ENCODE measurements around the gene CTIF.
"Not testable (repeated sequence)": the region's sequence is repeated elsewhere in the genome, so short reads cannot be mapped to it uniquely, and the experiment has no call there.

CTIF gene

GRCh38 chr18:48636436-48636835, 97.6 kb downstream of the CTIF start:
- Mint-ChIP-seq H3K4me1 (ENCODE audit: low read depth) (no peaks in the 10 kb centered on the region), H3K27ac (no peak overlapping the region), H3K4me3 (no peak overlapping the region), H3K27me3 (no peaks in the 10 kb centered on the region), H3K36me3 (ENCODE audit: low read depth) (no peaks in the 10 kb centered on the region), H3K9me3 (no peaks in the 10 kb centered on the region)

DNA sequence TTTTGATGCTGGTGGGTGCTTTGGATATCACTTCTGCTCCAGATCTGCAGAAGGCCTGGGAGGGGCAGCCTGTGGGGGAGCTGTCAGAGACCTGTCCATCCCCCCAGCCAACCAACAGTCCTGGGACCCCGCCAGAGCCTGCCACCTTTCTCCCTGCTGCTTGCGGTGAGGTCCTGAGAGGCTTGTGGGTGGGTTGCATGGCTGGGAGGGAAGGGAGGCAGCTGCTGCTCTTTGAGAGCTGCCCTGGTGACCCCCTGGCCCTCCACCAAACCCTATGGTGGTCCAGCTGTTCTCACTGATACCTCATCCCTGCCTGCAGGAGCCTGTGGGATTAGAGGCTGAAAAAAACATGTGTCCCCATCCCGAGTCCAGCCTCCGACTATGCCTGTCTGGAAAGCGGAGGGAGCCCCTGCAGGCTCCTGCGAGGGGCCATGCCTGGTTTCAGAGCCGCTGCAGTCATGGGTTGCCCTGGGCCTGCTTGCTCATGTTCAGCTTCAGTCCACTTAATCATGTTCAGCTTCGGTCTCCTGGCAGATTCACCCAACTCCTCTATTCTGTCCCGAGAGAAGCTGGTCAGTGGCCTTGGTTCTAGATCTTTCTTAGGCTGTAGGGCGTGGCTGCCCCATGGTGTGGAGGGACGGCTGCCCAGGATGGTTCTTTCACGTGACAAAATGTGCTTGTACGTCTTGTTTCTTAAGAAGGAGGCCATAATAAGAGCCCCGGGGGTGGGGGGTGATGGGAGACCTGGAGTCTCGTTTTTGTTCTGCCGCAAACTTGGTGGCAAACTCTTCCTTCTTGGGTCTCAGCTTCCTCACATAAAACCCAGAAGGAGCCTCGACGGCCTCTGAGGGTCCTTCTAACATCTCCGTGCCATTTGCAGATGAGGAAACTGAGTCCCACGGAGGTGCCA, 98.5 kb downstream of the CTIF start:
- no peaks in the 10 kb centered on the region for H3K9me3 Mint-ChIP-seq
- no peaks in the 10 kb centered on the region for H3K27me3 Mint-ChIP-seq

GRCh38 chr18:48638451-48638850, 99.6 kb downstream of the CTIF start:
- no peak overlapping the region for H3K4me3 Mint-ChIP-seq

More for the DNA sequence above, 98.5 kb downstream of the CTIF start:
- no peaks in the 10 kb centered on the region for H3K4me1 Mint-ChIP-seq (ENCODE audit: low read depth)
- H3K4me3 Mint-ChIP-seq, result no peak overlapping the region
- no peak overlapping the region for H3K27ac Mint-ChIP-seq
- H3K36me3 Mint-ChIP-seq (ENCODE audit: low read depth), result no peaks in the 10 kb centered on the region

DNA sequence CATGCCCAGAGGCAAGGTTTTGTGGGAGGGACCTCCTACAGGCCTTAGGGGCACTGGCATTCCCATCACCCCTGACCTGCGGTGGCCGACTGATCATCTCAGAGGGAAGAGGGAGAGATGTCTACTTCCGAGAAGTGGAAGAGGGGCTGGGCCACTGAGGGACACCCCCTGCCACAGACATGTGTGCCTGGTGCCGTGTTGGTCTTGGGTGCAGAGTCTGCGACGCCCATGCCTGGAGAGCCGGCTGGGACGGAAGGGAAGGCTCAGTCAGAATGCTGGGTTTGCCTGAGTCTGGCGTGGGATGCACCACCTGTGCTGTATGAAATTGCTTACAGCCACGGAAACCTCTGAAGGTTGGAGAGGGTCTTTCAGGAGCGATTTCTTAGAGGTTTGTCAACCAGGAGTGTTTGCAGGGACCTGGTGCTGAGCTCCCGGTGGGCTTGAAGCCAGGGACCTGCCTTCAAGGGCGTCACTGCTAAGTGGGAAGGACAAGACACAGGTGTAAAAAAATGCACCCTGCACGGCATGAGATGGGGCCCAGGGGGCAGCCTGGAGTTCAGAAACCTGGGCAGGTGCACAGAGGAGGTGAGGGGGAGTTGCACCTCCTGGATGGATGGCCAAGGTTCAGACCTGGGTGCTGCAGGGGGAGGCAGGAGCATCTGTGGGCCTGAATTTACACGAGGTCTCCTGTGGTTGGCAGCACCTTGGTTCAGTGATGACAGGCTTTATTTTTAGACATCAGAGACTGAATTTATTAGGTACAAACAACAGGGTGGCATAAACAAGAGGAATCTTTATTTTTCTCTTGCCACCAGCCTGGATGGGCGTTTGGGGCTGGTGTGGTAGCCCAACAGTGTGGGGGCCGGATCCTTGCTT, 100.3 kb downstream of the CTIF start:
- no peak overlapping the region for H3K4me3 Mint-ChIP-seq
- H3K4me1 Mint-ChIP-seq (ENCODE audit: low read depth), result no peaks in the 10 kb centered on the region
- H3K27ac Mint-ChIP-seq, result no peak overlapping the region
- H3K9me3 Mint-ChIP-seq, result no peaks in the 10 kb centered on the region
- no peaks in the 10 kb centered on the region for H3K36me3 Mint-ChIP-seq (ENCODE audit: low read depth)
- no peaks in the 10 kb centered on the region for H3K27me3 Mint-ChIP-seq

More at GRCh38 chr18:48638451-48638850, 99.6 kb downstream of the CTIF start:
- Mint-ChIP-seq H3K27ac (no peak overlapping the region), H3K9me3 (no peaks in the 10 kb centered on the region), H3K4me1 (ENCODE audit: low read depth) (no peaks in the 10 kb centered on the region), H3K36me3 (ENCODE audit: low read depth) (no peaks in the 10 kb centered on the region), H3K27me3 (no peaks in the 10 kb centered on the region)

DNA sequence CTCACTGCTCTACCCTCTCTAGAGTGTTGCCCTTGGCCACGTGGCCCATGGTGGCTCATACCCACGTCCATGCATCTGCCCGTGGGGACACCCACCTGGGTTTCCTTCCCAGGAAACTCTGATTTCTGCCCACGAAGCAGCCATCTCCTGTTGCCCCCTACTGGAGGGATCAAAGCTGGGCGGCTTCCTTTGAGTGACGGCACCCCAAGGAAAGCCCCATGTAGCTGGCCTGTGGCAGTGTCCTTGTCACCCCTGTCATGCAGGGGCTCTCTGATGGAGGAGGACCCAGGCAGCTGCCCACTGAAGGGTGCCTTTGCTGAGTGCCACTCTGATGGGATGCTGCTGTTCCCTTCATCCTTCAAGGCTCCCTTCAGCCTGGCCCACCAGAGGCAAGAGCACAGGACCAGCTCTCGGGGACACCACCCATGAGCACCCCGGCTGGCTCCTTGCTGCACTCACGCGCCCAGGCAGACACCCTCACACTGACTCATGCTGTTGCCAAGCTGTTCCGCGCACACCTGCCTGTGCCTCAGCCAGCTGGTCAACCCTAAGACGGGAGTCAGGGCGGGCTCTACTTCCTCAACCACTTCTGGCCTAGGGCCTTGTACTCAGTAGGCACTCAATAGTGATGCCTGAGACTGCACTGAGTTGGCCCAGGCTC, 101.1 kb downstream of the CTIF start:
- H3K4me3 Mint-ChIP-seq, result no peak overlapping the region
- no peaks in the 10 kb centered on the region for H3K4me1 Mint-ChIP-seq (ENCODE audit: low read depth)
- no peaks in the 10 kb centered on the region for H3K27me3 Mint-ChIP-seq
- H3K27ac Mint-ChIP-seq, result no peak overlapping the region
- H3K9me3 Mint-ChIP-seq, result no peaks in the 10 kb centered on the region
- no peaks in the 10 kb centered on the region for H3K36me3 Mint-ChIP-seq (ENCODE audit: low read depth)

DNA sequence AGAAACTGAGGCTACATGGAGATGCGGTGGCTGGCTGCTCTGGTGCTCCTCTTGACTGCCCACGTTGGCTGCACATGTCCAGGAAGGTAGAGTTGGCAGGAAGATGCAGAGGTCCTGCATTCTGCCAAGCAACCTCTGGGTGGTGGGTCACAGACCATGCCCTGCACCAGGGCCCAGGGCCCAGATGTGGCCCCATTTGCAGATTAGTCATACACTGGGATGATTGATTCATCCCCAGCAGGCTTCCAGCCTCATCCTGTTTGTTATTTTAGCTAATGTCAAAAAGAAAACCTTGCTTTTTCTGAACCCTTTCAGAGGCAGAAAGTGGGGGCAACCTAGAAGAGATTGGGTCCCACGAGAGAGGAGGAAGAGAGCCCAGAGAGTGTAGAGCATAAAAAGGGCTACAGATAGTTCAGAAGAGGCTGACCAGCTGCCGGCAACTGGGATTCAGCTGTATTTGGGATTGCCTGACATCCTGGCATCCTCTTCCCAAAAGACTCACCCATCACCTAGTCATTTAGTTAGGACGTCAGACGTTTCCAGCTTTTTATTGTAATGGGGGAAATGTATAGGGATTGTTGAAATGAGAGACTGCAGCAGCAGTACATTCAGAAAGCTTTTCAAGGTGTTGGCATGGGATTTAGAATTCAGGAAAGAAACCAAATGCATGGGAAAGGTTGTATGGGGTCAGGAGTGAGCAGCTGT, 101.9 kb downstream of the CTIF start:
- Mint-ChIP-seq H3K27ac (no peak overlapping the region), H3K27me3 (no peaks in the 10 kb centered on the region), H3K4me1 (ENCODE audit: low read depth) (no peaks in the 10 kb centered on the region), H3K9me3 (no peaks in the 10 kb centered on the region), H3K36me3 (ENCODE audit: low read depth) (no peaks in the 10 kb centered on the region), H3K4me3 (no peak overlapping the region)

- Mint-ChIP-seq H3K9me3 (no peaks in the 10 kb centered on the region), H3K36me3 (ENCODE audit: low read depth) (no peaks in the 10 kb centered on the region), H3K4me3 (no peak overlapping the region), H3K4me1 (ENCODE audit: low read depth) (no peaks in the 10 kb centered on the region), H3K27ac (no peak overlapping the region), H3K27me3 (no peaks in the 10 kb centered on the region)
Observed at GRCh38 chr18:48641981-48642380, 103.2 kb downstream of the CTIF start.

- H3K36me3 Mint-ChIP-seq (ENCODE audit: low read depth), result no peaks in the 10 kb centered on the region
- no peaks in the 10 kb centered on the region for H3K27me3 Mint-ChIP-seq
- no peak overlapping the region for H3K4me3 Mint-ChIP-seq
- no peak overlapping the region for H3K27ac Mint-ChIP-seq
- H3K9me3 Mint-ChIP-seq, result no peaks in the 10 kb centered on the region
- no peaks in the 10 kb centered on the region for H3K4me1 Mint-ChIP-seq (ENCODE audit: low read depth)
Observed at GRCh38 chr18:48642503-48642902, 103.7 kb downstream of the CTIF start.

DNA sequence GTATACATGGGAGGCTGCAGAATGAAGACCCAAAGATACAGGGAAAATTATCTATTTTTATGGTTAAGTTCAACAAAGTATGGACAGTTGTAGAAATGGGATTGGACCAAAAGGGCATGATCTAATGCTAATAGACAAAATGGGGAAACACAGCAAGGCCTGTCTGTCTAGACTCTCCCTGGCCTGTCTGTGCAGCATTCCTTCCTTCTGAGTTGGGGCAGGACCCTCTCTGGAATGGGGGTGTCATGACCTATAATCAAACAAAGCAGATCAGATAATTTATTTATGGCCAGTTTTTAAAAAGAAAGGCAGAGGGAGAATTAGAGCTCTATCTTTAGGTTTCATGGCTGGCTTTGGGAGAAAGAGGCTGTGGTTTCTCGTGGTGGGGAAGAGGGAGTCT, 104.4 kb downstream of the CTIF start:
- Mint-ChIP-seq H3K4me3 (no peak overlapping the region), H3K27ac (no peak overlapping the region), H3K4me1 (ENCODE audit: low read depth) (no peaks in the 10 kb centered on the region), H3K27me3 (no peaks in the 10 kb centered on the region), H3K9me3 (no peaks in the 10 kb centered on the region), H3K36me3 (ENCODE audit: low read depth) (no peaks in the 10 kb centered on the region)

GRCh38 chr18:48644029-48644428, 105.2 kb downstream of the CTIF start:
- H3K36me3 Mint-ChIP-seq (ENCODE audit: low read depth), result no peaks in the 10 kb centered on the region
- no peak overlapping the region for H3K27ac Mint-ChIP-seq
- H3K27me3 Mint-ChIP-seq, result no peaks in the 10 kb centered on the region
- no peaks in the 10 kb centered on the region for H3K9me3 Mint-ChIP-seq
- H3K4me3 Mint-ChIP-seq, result no peak overlapping the region
- no peaks in the 10 kb centered on the region for H3K4me1 Mint-ChIP-seq (ENCODE audit: low read depth)

- H3K27me3 Mint-ChIP-seq, result no peaks in the 10 kb centered on the region
- no peaks in the 10 kb centered on the region for H3K9me3 Mint-ChIP-seq
- H3K4me3 Mint-ChIP-seq, result no peak overlapping the region
- no peaks in the 10 kb centered on the region for H3K36me3 Mint-ChIP-seq (ENCODE audit: low read depth)
- H3K4me1 Mint-ChIP-seq (ENCODE audit: low read depth), result no peaks in the 10 kb centered on the region
- no peak overlapping the region for H3K27ac Mint-ChIP-seq
Observed at GRCh38 chr18:48645427-48646002, 106.7 kb downstream of the CTIF start.

- H3K36me3 Mint-ChIP-seq (ENCODE audit: low read depth), result no peaks in the 10 kb centered on the region
- no peak overlapping the region for H3K4me3 Mint-ChIP-seq
- no peaks in the 10 kb centered on the region for H3K27me3 Mint-ChIP-seq
- no peaks in the 10 kb centered on the region for H3K4me1 Mint-ChIP-seq (ENCODE audit: low read depth)
- H3K9me3 Mint-ChIP-seq, result no peaks in the 10 kb centered on the region
- H3K27ac Mint-ChIP-seq, result no peak overlapping the region
Observed at GRCh38 chr18:48646976-48647375, 108.1 kb downstream of the CTIF start.

DNA sequence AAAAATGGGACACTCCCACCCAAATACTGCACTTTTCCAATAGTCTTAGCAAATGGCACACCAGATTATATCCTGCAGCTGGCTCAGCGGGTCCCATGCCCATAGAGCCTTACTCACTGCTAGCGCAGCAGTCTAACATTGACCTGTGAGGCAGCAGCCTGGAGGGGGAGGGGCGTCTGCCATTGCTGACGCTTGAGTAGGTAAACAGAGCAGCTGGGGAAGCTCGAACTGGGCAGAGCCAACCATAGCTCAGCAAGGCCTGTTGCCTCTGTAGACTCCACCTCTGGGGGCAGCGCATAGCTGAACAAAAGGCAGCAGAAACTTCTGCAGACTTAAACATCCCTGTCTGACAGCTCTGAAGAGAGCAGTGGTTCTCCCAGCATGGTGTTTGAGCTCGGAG, 110.4 kb downstream of the CTIF start:
- no peak overlapping the region for H3K27ac Mint-ChIP-seq
- H3K4me1 Mint-ChIP-seq (ENCODE audit: low read depth), result no peaks in the 10 kb centered on the region
- no peaks in the 10 kb centered on the region for H3K36me3 Mint-ChIP-seq (ENCODE audit: low read depth)
- no peaks in the 10 kb centered on the region for H3K9me3 Mint-ChIP-seq
- H3K4me3 Mint-ChIP-seq, result no peak overlapping the region
- no peaks in the 10 kb centered on the region for H3K27me3 Mint-ChIP-seq

DNA sequence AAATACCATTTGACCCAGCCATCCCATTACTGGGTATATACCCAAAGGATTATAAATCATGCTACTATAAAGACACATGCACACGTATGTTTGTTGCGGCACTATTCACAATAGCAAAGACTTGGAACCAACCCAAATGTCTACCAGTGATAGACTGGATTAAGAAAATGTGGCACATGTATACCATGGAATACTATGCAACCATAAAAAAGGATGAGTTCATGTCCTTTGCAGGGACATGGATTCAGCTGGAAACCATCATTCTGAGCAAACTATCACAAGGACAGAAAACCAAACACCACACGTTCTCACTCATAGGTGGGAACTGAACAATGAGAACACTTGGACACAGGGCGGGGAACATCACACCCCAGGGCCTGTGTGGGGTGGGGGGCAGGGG, 115.8 kb downstream of the CTIF start:
- H3K4me3 Mint-ChIP-seq; H3K9me3 Mint-ChIP-seq; H3K36me3 Mint-ChIP-seq (ENCODE audit: low read depth); H3K4me1 Mint-ChIP-seq (ENCODE audit: low read depth); H3K27me3 Mint-ChIP-seq; H3K27ac Mint-ChIP-seq: not testable (repeated sequence)

Data from stimulated activated naive CD8-positive, alpha-beta T cell treated with anti-CD3 and anti-CD28 coated beads, Interleukin-15, Interleukin-2, amounts not matched to agents 100 ng/mL and 50 ng/mL, for 24 hours (primary cell).